DND-41 (cell line): ENCODE data around the gene TTBK2.
"Not testable (repeated sequence)": the region's sequence is repeated elsewhere in the genome, so short reads cannot be mapped to it uniquely, and the experiment has no call there.

Experiments
- ATAC-seq: fragments of 200-7000 bp; cut with Tn5 transposase; 3 replicates; pipeline ENCODE4 v1.9.1; 2021; ENCODE audit warnings: low read depth; ENCODE audit not compliant: insufficient read depth
- DNase-seq: peaks from one replicate; pipeline ENCODE4 v3.0.0-alpha.2; 2020
- H2AFZ ChIP-seq: 2 replicates; pipeline ENCODE4 v1.6.0; 2012; ENCODE audit warnings: low read depth, low read length
- H3K27ac ChIP-seq: 2 replicates; pipeline ENCODE4 v1.5.1; 2012; ENCODE audit warnings: low read length, inconsistent platforms
- H3K27me3 ChIP-seq: fragments of 200-600 bp; sonication (generic); 2 replicates; pipeline ENCODE4 v1.6.0; 2012; ENCODE audit warnings: low read length, mild to moderate bottlenecking, inconsistent platforms; ENCODE audit not compliant: insufficient read depth, poor library complexity
- H3K36me3 ChIP-seq: 2 replicates; pipeline ENCODE4 v1.5.1; 2012; ENCODE audit warnings: low read length, inconsistent platforms; ENCODE audit not compliant: insufficient read depth
- H3K4me1 ChIP-seq: 2 replicates; pipeline ENCODE4 v1.5.1; 2012; ENCODE audit warnings: mild to moderate bottlenecking, low read length; ENCODE audit not compliant: insufficient read depth
- H3K4me2 ChIP-seq: 2 replicates; pipeline ENCODE4 v1.6.0; 2012; ENCODE audit warnings: mild to moderate bottlenecking, moderate library complexity, low read length, inconsistent platforms; ENCODE audit not compliant: insufficient read depth
- H3K4me3 ChIP-seq, 2 experiments: fragments of 200-600 bp in 1 of 2; shearing (Covaris generic) in 1 of 2; 2 replicates each; pipeline ENCODE4 v1.5.1; 2012 to 2016; ENCODE audit warnings: inconsistent platforms in 2 of 2, low read length in 2 of 2, mild to moderate bottlenecking in 2 of 2, low read depth in 1 of 2, moderate library complexity in 1 of 2
- H3K79me2 ChIP-seq: 2 replicates; pipeline ENCODE4 v1.6.0; 2012; ENCODE audit warnings: low read length, inconsistent platforms; ENCODE audit not compliant: insufficient read depth
- H3K9ac ChIP-seq: 2 replicates; pipeline ENCODE4 v1.6.0; 2012; ENCODE audit warnings: low read depth, mild to moderate bottlenecking, inconsistent platforms, low read length, moderate library complexity
- H3K9me3 ChIP-seq: 2 replicates; pipeline ENCODE4 v1.5.1; 2012; ENCODE audit warnings: low read length, moderate library complexity, mild to moderate bottlenecking, inconsistent platforms; ENCODE audit not compliant: insufficient read depth, severe bottlenecking
- H4K20me1 ChIP-seq: 2 replicates; pipeline ENCODE4 v1.6.0; 2012; ENCODE audit warnings: low read length; ENCODE audit not compliant: insufficient read depth
- EZH2 ChIP-seq: IDR thresholded peaks from 3 replicates; pipeline ENCODE4 v1.6.1; 2012; ENCODE audit warnings: borderline replicate concordance, low read depth, mild to moderate bottlenecking, moderate library complexity, low read length, inconsistent platforms; ENCODE audit not compliant: severe bottlenecking
- TF ChIP-seq, protein P1 (sequence below): IDR thresholded peaks from 2 replicates; pipeline ENCODE4 v1.5.1; 2012; ENCODE audit warnings: borderline replicate concordance, low read length, moderate library complexity, mild to moderate bottlenecking; ENCODE audit not compliant: poor library complexity, severe bottlenecking; ENCODE audit errors: extremely low read depth

TTBK2 gene

DNA sequence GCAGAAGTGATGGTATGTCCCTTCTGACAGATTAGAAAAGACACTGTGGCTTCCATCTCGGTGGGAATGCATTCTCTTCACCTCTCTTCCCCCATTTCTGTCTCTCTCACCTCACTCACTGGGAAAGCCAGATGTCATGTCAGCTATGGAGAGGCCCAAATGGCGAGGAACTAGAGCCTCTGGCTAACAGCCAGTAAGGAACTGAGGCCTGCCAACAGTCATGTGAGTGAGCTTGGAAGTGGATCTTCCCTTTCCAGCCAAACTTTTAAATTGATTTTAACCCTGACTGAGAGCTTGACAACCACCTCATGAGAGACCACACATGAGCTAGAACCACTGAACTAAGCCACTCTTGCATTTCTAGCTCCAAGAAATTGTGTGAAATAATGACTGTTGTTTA lies 148.4 kb downstream of the TTBK2 start:
- Histone ChIP-seq H3K4me3 (no peak overlapping the region), H3K27ac (no peak overlapping the region), H4K20me1 (no peaks in the 10 kb centered on the region), H3K36me3 (peaks cover 26% of the 10 kb centered on the region), H3K9me3 (no peaks in the 10 kb centered on the region), H3K4me2 (no peak overlapping the region), H3K27me3 (no peaks in the 10 kb centered on the region), H2AFZ (no peak overlapping the region), H3K9ac (no peak overlapping the region), H3K4me1 (no peaks in the 10 kb centered on the region), H3K79me2 (no peaks in the 10 kb centered on the region)
- ATAC-seq, result no peak
- TF ChIP-seq, protein P1, sequence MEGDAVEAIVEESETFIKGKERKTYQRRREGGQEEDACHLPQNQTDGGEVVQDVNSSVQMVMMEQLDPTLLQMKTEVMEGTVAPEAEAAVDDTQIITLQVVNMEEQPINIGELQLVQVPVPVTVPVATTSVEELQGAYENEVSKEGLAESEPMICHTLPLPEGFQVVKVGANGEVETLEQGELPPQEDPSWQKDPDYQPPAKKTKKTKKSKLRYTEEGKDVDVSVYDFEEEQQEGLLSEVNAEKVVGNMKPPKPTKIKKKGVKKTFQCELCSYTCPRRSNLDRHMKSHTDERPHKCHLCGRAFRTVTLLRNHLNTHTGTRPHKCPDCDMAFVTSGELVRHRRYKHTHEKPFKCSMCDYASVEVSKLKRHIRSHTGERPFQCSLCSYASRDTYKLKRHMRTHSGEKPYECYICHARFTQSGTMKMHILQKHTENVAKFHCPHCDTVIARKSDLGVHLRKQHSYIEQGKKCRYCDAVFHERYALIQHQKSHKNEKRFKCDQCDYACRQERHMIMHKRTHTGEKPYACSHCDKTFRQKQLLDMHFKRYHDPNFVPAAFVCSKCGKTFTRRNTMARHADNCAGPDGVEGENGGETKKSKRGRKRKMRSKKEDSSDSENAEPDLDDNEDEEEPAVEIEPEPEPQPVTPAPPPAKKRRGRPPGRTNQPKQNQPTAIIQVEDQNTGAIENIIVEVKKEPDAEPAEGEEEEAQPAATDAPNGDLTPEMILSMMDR, result no peak
- TF ChIP-seq EZH2, result no peak
- DNase-seq, result no peak

DNA sequence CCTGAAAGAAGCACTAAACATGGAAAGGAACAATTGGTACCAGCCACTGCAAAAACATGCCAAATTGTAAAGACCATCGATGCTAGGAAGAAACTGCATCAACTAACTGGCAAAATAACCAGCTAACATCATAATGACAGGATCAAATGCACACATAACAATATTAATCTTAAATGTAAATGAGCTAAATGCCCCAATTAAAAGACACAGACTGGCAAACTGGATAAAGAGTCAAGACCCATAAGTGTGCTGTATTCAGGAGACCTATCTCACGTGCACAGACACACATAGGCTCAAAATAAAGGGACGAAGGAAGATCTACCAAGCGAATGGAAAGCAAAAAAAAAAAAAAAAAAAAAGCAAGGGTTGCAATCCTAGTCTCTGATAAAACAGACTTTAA lies 154.5 kb downstream of the TTBK2 start:
- H3K79me2 ChIP-seq, H3K4me2 ChIP-seq, H3K9ac ChIP-seq, ATAC-seq, H3K4me1 ChIP-seq, H3K27me3 ChIP-seq, H3K9me3 ChIP-seq, H3K36me3 ChIP-seq, H3K4me3 ChIP-seq, H2AFZ ChIP-seq, DNase-seq, H3K27ac ChIP-seq, H4K20me1 ChIP-seq: not testable (repeated sequence)

DNA sequence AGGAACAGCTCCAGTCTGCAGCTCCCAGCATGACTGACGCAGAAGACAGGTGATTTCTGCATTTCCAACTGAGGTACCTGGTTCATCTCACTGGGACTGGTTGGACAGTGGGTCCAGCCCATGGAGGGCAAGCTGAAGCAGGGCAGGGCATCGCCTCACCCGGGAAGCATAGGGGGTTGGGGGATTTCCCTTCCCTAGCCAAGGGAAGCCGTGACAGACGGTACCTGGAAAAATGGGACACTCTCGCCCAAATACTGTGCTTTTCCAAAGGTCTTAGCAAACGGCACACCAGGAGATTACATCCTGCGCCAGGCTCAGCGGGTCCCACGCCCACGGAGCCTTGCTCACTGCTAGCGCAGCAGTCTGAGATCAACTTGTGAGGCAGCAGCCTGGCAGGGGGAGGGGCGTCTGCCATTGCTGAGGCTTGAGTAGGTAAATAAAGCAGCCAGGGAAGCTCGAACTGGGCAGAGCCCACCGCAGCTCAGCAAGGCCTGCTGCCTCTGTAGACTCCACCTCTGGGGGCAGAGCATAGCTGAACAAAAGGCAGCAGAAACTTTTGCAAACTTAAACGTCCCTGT lies 156.3 kb downstream of the TTBK2 start:
- H3K4me2 ChIP-seq, H3K27me3 ChIP-seq, H2AFZ ChIP-seq, H3K4me1 ChIP-seq, H3K27ac ChIP-seq, H3K79me2 ChIP-seq, H3K9ac ChIP-seq, H4K20me1 ChIP-seq, DNase-seq, H3K36me3 ChIP-seq, H3K4me3 ChIP-seq, ATAC-seq: not testable (repeated sequence)
- peaks cover 17% of the 10 kb centered on the region for H3K9me3 ChIP-seq

DNA sequence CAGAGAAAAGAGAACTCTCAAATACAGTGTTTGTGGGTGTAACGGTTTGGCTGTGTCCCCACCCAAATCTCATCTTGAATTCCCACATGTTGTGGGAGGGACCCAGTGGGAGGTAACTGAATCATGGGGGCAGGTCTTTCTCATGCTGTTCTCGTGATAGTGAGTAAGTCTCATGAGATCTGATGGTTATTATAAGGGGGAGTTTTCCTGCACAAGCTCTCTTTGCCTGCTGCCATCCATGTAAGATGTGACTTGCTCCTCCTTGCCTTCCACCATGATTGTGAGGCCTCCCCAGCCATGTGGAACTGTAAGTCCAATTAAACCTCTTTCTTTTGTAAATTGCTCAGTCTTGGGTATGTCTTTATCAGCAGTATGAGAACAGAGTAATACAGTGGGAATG lies 158.8 kb downstream of the TTBK2 start:
- H3K4me2 ChIP-seq, H3K79me2 ChIP-seq, H3K4me1 ChIP-seq, H3K27ac ChIP-seq, H2AFZ ChIP-seq, H4K20me1 ChIP-seq, H3K4me3 ChIP-seq, DNase-seq, H3K36me3 ChIP-seq, H3K27me3 ChIP-seq, ATAC-seq, H3K9ac ChIP-seq: not testable (repeated sequence)
- H3K9me3 ChIP-seq, result peaks cover 17% of the 10 kb centered on the region

DNA sequence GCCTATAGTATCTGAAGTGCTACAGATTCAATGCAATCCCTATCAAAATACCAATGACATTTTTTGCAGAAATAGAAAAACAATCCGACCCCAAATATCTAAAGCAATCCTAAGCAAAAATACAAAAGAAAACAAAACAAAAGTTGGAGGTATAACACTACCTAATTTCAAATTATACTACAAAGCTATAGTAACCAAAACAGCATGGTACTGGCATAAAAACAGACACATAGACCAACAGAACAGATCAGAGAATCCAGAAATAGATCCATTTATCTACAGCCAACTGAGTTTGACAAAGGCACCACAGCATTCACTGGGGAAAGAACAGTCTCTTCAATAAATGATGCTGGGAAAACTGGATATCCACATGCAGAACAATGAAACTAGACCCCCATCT lies 159.8 kb downstream of the TTBK2 start:
- Histone ChIP-seq H2AFZ (no peak overlapping the region), H3K9ac (no peak overlapping the region), H3K4me2 (no peak overlapping the region), H3K4me3 (no peak overlapping the region), H4K20me1 (no peaks in the 10 kb centered on the region), H3K27me3 (no peaks in the 10 kb centered on the region), H3K79me2 (peaks cover 5% of the 10 kb centered on the region; the same call in 1 of the 2 replicates), H3K9me3 (peaks cover 17% of the 10 kb centered on the region), H3K27ac (no peak overlapping the region), H3K4me1 (no peaks in the 10 kb centered on the region), H3K36me3 (no peaks in the 10 kb centered on the region; the same call in 1 of the 2 replicates)
- DNase-seq, result no peak
- TF ChIP-seq, protein P1, result no peak
- no peak for TF ChIP-seq EZH2
- no peak for ATAC-seq
